ENCODE data around the gene RTL5.

DNA sequence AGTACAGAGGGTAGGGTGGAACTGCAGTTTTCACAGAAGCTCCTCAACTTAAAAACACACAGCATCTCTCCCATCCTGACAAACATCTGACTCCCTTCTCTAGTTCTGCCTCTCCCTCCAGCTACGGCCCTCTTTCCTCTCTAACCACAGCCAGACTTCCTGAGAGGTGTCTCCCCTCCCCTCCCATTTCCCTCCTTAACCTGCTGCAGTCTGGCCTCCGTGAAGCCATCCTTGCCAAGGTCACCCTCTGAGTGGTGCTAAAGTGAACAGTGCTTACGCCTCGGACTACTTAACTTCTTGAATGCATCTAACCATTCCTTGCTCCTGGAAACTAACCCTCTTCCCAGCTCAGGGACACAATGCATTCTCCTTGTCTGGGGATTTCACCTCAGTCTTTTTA is 53.3 kb downstream of the RTL5 start:
- TF ChIP-seq, protein P1, sequence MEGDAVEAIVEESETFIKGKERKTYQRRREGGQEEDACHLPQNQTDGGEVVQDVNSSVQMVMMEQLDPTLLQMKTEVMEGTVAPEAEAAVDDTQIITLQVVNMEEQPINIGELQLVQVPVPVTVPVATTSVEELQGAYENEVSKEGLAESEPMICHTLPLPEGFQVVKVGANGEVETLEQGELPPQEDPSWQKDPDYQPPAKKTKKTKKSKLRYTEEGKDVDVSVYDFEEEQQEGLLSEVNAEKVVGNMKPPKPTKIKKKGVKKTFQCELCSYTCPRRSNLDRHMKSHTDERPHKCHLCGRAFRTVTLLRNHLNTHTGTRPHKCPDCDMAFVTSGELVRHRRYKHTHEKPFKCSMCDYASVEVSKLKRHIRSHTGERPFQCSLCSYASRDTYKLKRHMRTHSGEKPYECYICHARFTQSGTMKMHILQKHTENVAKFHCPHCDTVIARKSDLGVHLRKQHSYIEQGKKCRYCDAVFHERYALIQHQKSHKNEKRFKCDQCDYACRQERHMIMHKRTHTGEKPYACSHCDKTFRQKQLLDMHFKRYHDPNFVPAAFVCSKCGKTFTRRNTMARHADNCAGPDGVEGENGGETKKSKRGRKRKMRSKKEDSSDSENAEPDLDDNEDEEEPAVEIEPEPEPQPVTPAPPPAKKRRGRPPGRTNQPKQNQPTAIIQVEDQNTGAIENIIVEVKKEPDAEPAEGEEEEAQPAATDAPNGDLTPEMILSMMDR (IDR thresholded peaks at IDR 0.05 in 2 of 3, conservative IDR thresholded peaks at IDR 0.05 in 1 of 3; ENCODE audit: borderline replicate concordance in 1 of 3, insufficient read depth in 1 of 3, low read depth in 2 of 3, low read length in 2 of 3) = no peak
- no peak for TF ChIP-seq POLR2A (IDR thresholded peaks at IDR 0.05; ENCODE audit: borderline replicate concordance, extremely low read depth, insufficient read depth, insufficient read length)
- TF ChIP-seq SIN3A (IDR thresholded peaks at IDR 0.05; ENCODE audit: low read depth) = no peak
- no peak for TF ChIP-seq EZH2phosphoT487 (IDR thresholded peaks at IDR 0.05; ENCODE audit: borderline replicate concordance)
- no peak for TF ChIP-seq EGR1 (IDR thresholded peaks at IDR 0.05; ENCODE audit: low read depth)
- TF ChIP-seq, protein P2, sequence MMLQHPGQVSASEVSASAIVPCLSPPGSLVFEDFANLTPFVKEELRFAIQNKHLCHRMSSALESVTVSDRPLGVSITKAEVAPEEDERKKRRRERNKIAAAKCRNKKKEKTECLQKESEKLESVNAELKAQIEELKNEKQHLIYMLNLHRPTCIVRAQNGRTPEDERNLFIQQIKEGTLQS (IDR thresholded peaks at IDR 0.05) = no peak
- TF ChIP-seq EZH2 (IDR thresholded peaks at IDR 0.05) = no peak
- TF ChIP-seq YY1 (IDR thresholded peaks at IDR 0.05; ENCODE audit: extremely low read depth, insufficient replicate concordance, low read depth, low read length) = no peak

Measured in HCT116 (cell line).